ENCODE results near the gene CFDP1.
"Not testable (repeated sequence)": the region's sequence is repeated elsewhere in the genome, so short reads cannot be mapped to it uniquely, and the experiment has no call there.

Gene CFDP1

GRCh38 chr16:75287708-75288107 is 145.6 kb downstream of the CFDP1 start:
- FAIRE-seq, result no peak

GRCh38 chr16:75286389-75286788 is 146.9 kb downstream of the CFDP1 start:
- FAIRE-seq, result no peak

GRCh38 chr16:75282466-75283281 is 150.6 kb downstream of the CFDP1 start:
- no peak for FAIRE-seq

GRCh38 chr16:75281826-75282225 is 151.5 kb downstream of the CFDP1 start:
- FAIRE-seq, result no peak

- FAIRE-seq, result not testable (repeated sequence)
Observed at GRCh38 chr16:75281009-75281408, 152.3 kb downstream of the CFDP1 start.

- FAIRE-seq, result no peak
Observed at GRCh38 chr16:75280331-75280804, 152.9 kb downstream of the CFDP1 start.

- no peak for FAIRE-seq
Observed at GRCh38 chr16:75279305-75279704, 154.0 kb downstream of the CFDP1 start.

GRCh38 chr16:75273054-75273925 is 160.0 kb downstream of the CFDP1 start:
- no peak for FAIRE-seq

- FAIRE-seq, result not testable (repeated sequence)
Observed at GRCh38 chr16:75272629-75273028, 160.7 kb downstream of the CFDP1 start.

- FAIRE-seq, result no peak
Observed at GRCh38 chr16:75272097-75272551, 161.2 kb downstream of the CFDP1 start.

- FAIRE-seq, result no peak
Observed at GRCh38 chr16:75271441-75272096, 161.7 kb downstream of the CFDP1 start.

GRCh38 chr16:75269358-75269757 is 163.9 kb downstream of the CFDP1 start:
- not testable (repeated sequence) for FAIRE-seq

GRCh38 chr16:75267631-75268264 is 165.6 kb downstream of the CFDP1 start:
- FAIRE-seq, result no peak

- no peak for FAIRE-seq
Observed at GRCh38 chr16:75266738-75267630, 166.3 kb downstream of the CFDP1 start.

- no peak for FAIRE-seq
Observed at GRCh38 chr16:75265911-75266701, 167.2 kb downstream of the CFDP1 start.

- no peak for FAIRE-seq
Observed at GRCh38 chr16:75264999-75265910, 168.0 kb downstream of the CFDP1 start.

GRCh38 chr16:75264457-75264998 is 168.8 kb downstream of the CFDP1 start:
- no peak for FAIRE-seq

GRCh38 chr16:75263963-75264445 is 169.3 kb downstream of the CFDP1 start:
- no peak for FAIRE-seq
